HepG2 (cell line): ENCODE results near the gene OAT. TPM values are rescaled to one million over a fixed set of nuclear protein-coding genes. Genes with fewer than 3 reads are reported as not detected.

ENCODE experiments used
- CC2D1A ChIP-seq: sonication (generic); formaldehyde crosslinking; IDR thresholded peaks from 2 replicates; pipeline ENCODE4 v1.8.1; 2023; ENCODE audit warnings: mild to moderate bottlenecking, missing genetic modification reagents
- CHD4 ChIP-seq: fragments of 200-600 bp; sonication (generic); IDR thresholded peaks from 2 replicates; pipeline ENCODE4 v1.7.0; 2017; ENCODE audit warnings: mild to moderate bottlenecking, low read length, borderline replicate concordance
- SATB2 ChIP-seq: sonication (generic); formaldehyde crosslinking; IDR thresholded peaks from 2 replicates; pipeline ENCODE4 v1.5.0; 2020; ENCODE audit warnings: missing genetic modification reagents
- SIX1 ChIP-seq: sonication (generic); formaldehyde crosslinking; IDR thresholded peaks from 2 replicates; pipeline ENCODE4 v1.4.0; 2020; ENCODE audit warnings: missing genetic modification reagents, borderline replicate concordance
- ZKSCAN5 ChIP-seq: sonication (generic); formaldehyde crosslinking; IDR thresholded peaks from 2 replicates; pipeline ENCODE4 v1.5.1; 2020; ENCODE audit warnings: mild to moderate bottlenecking, missing genetic modification reagents
- ZNF10 ChIP-seq: sonication (generic); formaldehyde crosslinking; IDR thresholded peaks from 2 replicates; pipeline ENCODE4 v1.4.0; 2020; ENCODE audit warnings: mild to moderate bottlenecking, low read depth, missing genetic modification reagents, borderline replicate concordance
- ZNF446 ChIP-seq: sonication (generic); formaldehyde crosslinking; IDR thresholded peaks from 2 replicates; pipeline ENCODE4 v1.5.0; 2020; ENCODE audit warnings: mild to moderate bottlenecking, missing genetic modification reagents
- ZNF468 ChIP-seq: sonication (generic); formaldehyde crosslinking; IDR thresholded peaks from 2 replicates; pipeline ENCODE4 v1.8.0; 2022; ENCODE audit warnings: mild to moderate bottlenecking, moderate library complexity, missing genetic modification reagents
- ZNF567 ChIP-seq: sonication (generic); formaldehyde crosslinking; IDR thresholded peaks from 2 replicates; pipeline ENCODE4 v1.8.1; 2023; ENCODE audit warnings: mild to moderate bottlenecking, missing genetic modification reagents, borderline replicate concordance
- ZNF652 ChIP-seq: IDR thresholded peaks from 2 replicates; pipeline ENCODE4 v1.6.1; 2016; ENCODE audit warnings: low read depth, borderline replicate concordance
- ZNF772 ChIP-seq: sonication (generic); formaldehyde crosslinking; IDR thresholded peaks from 2 replicates; pipeline ENCODE4 v1.5.0; 2020; ENCODE audit warnings: mild to moderate bottlenecking, missing genetic modification reagents
- polyA plus RNA-seq, 8 experiments: library from polyadenylated mRNA; depleted of rRNA in 3 of 8; stranded (reverse) in 7 of 8; unstranded in 1 of 8; fragments of >200 nt; fragmentation: Illumina TruSeq in 4 of 8; extraction: Trizol in 4 of 8; gene quantifications; 2 replicates each; pipeline versions ENCODE4 v1.2.1 to v1.2.3, GENCODE V29; 2011 to 2016; ENCODE audit warnings: low read depth in 4 of 8, missing spikeins in 1 of 8, mixed read lengths in 1 of 8; ENCODE audit not compliant: insufficient read depth in 1 of 8
- total RNA-seq, 5 experiments: library from RNA; depleted of rRNA; stranded (reverse); fragments of >200 nt; fragmentation: Illumina TruSeq; extraction: Trizol; gene quantifications; 2 replicates each; pipeline ENCODE4 v1.2.3, GENCODE V29; 2016; ENCODE audit warnings: low read depth in 1 of 5
- TF ChIP-seq, protein P1 (sequence below): sonication (generic); formaldehyde crosslinking; IDR thresholded peaks from 2 replicates; pipeline ENCODE4 v1.9.0; 2021; ENCODE audit warnings: missing genetic modification reagents, borderline replicate concordance
- TF ChIP-seq, protein P2 (sequence below): sonication (generic); formaldehyde crosslinking; IDR thresholded peaks from 2 replicates; pipeline ENCODE4 v1.5.0; 2020; ENCODE audit warnings: missing genetic modification reagents, mild to moderate bottlenecking, borderline replicate concordance
- TF ChIP-seq, protein P3 (sequence below), 2 experiments: sonication (generic) in 1 of 2; formaldehyde crosslinking in 1 of 2; IDR thresholded peaks; 2 replicates each; pipeline versions ENCODE4 v1.6.1 to v1.9.0; 2014 to 2022; ENCODE audit warnings: antibody characterized with exemption in 1 of 2, borderline replicate concordance in 1 of 2, inconsistent platforms in 1 of 2, low read depth in 1 of 2, missing genetic modification reagents in 1 of 2

OAT gene
- total and polyA plus RNA-seq, 2 of the 13 experiments (the other 11 are each of a cell fraction or from before 2014, with no cell fraction given) = 87.8 to 96.7 TPM

GRCh38 chr10:124418726-124419501 lies at the start of gene OAT (continued):
- TF ChIP-seq, protein P1, sequence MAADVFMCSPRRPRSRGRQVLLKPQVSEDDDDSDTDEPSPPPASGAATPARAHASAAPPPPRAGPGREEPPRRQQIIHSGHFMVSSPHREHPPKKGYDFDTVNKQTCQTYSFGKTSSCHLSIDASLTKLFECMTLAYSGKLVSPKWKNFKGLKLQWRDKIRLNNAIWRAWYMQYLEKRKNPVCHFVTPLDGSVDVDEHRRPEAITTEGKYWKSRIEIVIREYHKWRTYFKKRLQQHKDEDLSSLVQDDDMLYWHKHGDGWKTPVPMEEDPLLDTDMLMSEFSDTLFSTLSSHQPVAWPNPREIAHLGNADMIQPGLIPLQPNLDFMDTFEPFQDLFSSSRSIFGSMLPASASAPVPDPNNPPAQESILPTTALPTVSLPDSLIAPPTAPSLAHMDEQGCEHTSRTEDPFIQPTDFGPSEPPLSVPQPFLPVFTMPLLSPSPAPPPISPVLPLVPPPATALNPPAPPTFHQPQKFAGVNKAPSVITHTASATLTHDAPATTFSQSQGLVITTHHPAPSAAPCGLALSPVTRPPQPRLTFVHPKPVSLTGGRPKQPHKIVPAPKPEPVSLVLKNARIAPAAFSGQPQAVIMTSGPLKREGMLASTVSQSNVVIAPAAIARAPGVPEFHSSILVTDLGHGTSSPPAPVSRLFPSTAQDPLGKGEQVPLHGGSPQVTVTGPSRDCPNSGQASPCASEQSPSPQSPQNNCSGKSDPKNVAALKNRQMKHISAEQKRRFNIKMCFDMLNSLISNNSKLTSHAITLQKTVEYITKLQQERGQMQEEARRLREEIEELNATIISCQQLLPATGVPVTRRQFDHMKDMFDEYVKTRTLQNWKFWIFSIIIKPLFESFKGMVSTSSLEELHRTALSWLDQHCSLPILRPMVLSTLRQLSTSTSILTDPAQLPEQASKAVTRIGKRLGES (CRISPR knock-in tag) = no peak
- TF ChIP-seq ZNF10 (CRISPR knock-in tag) (no peak), ZNF446 (no peak), ZNF652 (no peak), SIX1 (CRISPR knock-in tag) (0 out of 2 replicates have a peak, but pooled peaks have one; percentile 9), ZNF567 (CRISPR knock-in tag) (no peak), CC2D1A (CRISPR knock-in tag) (no peak), CHD4 (no peak), SATB2 (no peak), ZNF468 (CRISPR knock-in tag) (no peak), ZKSCAN5 (CRISPR knock-in tag) (0 out of 2 replicates have a peak, but pooled peaks have one; percentile 25), ZNF772 (CRISPR knock-in tag) (no peak)
- TF ChIP-seq, protein P2, sequence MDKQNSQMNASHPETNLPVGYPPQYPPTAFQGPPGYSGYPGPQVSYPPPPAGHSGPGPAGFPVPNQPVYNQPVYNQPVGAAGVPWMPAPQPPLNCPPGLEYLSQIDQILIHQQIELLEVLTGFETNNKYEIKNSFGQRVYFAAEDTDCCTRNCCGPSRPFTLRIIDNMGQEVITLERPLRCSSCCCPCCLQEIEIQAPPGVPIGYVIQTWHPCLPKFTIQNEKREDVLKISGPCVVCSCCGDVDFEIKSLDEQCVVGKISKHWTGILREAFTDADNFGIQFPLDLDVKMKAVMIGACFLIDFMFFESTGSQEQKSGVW (CRISPR knock-in tag) = 0 out of 2 replicates have a peak, but pooled peaks have one; percentile 36
- TF ChIP-seq, protein P3, sequence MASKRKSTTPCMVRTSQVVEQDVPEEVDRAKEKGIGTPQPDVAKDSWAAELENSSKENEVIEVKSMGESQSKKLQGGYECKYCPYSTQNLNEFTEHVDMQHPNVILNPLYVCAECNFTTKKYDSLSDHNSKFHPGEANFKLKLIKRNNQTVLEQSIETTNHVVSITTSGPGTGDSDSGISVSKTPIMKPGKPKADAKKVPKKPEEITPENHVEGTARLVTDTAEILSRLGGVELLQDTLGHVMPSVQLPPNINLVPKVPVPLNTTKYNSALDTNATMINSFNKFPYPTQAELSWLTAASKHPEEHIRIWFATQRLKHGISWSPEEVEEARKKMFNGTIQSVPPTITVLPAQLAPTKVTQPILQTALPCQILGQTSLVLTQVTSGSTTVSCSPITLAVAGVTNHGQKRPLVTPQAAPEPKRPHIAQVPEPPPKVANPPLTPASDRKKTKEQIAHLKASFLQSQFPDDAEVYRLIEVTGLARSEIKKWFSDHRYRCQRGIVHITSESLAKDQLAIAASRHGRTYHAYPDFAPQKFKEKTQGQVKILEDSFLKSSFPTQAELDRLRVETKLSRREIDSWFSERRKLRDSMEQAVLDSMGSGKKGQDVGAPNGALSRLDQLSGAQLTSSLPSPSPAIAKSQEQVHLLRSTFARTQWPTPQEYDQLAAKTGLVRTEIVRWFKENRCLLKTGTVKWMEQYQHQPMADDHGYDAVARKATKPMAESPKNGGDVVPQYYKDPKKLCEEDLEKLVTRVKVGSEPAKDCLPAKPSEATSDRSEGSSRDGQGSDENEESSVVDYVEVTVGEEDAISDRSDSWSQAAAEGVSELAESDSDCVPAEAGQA (IDR thresholded peaks at IDR 0.05; ENCODE audit: low read depth) = 0 out of 2 replicates have a peak, but pooled peaks have one; percentile 32
- TF ChIP-seq, protein P3 (CRISPR knock-in tag; IDR thresholded peaks at IDR 0.05; ENCODE audit: borderline replicate concordance) = no peak
